EL (cell line): ENCODE measurements around the gene ADIPOR2.

Experiments used
- DNase-seq: peaks from one replicate; pipeline ENCODE4 v3.0.0-alpha.2; 2016

Gene ADIPOR2

GRCh38 chr12:1777798-1778197 is 86.9 kb downstream of the ADIPOR2 start:
- peak; percentile 89 for DNase-seq

GRCh38 chr12:1778911-1779310 is 88.0 kb downstream of the ADIPOR2 start:
- no peak for DNase-seq

DNA sequence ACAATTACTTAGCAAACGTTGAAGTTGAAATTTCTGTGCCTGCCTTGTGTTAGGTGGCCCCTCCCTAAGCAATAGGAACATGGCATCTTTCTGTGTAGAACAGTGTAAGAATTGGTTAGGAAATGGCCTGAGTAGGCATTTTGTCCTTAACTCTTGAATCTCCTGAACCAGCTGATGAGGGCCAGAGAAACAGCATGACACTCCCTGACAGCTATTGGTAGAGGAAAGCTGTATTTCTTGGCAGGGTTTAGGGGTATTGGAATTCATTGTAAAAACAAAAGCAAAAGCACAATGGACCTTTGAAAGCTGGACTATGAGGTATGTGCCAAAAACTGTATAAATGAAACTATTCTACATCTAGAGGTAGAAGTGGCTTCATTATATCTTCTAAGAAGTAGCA is 88.9 kb downstream of the ADIPOR2 start:
- peak; percentile 76 for DNase-seq

DNA sequence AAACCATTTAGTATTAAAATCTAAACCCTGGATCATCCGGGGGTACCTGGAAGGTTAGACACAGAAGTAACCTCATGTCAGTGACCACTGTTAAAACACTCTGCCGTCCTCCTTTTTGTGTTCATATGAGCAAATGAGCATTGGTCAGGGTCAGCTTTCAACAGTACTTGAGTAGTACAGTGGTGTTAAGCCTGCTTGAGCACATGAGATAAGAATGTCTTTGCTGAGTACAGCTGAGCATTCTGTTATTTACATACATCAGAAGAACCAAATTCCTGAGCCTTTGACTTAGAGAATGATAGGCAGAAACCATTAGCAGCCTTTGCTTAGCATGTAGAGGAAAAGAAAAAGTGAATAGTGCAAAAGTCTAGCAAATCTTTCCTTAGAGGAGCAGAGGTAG is 90.9 kb downstream of the ADIPOR2 start:
- DNase-seq, result peak; percentile 26

DNA sequence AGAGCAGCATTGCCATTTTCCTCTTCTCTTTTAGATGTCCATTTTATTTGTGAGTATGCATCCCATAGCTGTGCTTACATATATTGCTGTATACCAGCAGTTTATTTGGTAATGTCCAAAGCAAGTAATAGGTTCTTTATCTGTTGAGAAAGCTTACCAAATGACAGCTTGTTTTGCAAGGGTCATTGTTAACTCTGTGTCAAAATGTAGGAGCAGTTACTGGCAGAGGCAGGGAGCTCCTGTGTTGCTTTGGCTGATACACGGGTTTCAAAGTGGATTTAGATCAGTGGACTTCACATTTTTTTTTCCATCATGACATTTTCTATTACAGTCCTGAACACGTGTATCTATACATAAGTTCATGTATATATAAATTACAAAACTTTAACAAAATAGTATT is 91.3 kb downstream of the ADIPOR2 start:
- no peak for DNase-seq

DNA sequence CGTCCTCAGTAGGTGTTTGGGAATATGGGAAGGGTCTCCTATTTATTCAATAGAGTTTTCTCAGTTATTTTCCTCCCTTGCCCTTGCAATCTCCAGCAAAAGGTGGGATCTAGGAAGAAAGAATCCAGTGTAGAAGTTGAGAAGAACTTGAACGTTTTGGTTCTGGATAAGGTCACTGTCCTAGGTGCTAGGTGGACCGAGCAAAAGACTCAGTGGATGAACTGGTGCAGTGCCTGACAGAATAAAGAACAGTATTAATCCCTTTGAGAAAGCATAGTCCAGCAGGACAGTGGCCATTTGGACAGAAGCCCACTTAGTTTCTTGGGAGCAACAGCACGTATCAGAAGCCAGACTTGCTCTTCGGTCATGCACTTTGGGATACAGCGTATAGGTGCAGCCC is 96.8 kb downstream of the ADIPOR2 start:
- DNase-seq, result no peak

- DNase-seq, result no peak
These were observed 99.6 kb downstream of the ADIPOR2 start for GRCh38 chr12:1790444-1790843.

- DNase-seq, result peak; percentile 63
These were observed 100.4 kb downstream of the ADIPOR2 start for GRCh38 chr12:1791104-1791841.

- DNase-seq, result no peak
These were observed 101.5 kb downstream of the ADIPOR2 start for GRCh38 chr12:1792406-1792805.

GRCh38 chr12:1793426-1794210 is 102.7 kb downstream of the ADIPOR2 start:
- DNase-seq, result no peak

DNA sequence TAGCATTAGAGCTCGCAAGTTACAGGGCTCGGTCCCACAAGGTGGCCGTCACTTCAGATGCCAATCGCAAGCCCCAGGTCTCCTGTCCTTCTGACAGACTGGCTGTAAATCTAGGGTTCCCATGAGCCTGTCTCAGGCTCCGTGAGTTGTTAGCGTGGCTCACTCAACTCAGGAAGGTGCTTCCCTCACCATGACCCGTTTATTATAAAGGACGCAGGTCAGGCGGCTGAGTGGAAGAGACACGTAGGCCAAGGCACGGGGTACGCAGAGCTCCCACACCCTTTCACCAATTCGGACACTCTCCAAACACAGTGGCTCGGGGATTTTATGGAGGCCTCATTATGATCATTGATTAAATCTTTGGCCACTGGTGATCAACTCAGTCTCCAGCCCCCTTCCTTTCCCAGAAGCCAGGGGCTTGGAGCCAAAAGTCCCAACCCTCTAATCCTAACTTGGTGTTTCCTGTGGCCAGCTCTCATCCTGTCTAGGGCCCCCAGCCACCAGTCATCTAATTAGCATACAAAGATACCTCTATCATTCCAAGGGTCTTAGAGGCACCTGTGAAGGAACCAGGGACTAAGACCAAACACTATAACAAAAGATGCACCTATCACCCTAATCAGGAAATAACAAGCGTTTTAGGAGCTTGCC is 103.7 kb downstream of the ADIPOR2 start:
- no peak for DNase-seq

DNA sequence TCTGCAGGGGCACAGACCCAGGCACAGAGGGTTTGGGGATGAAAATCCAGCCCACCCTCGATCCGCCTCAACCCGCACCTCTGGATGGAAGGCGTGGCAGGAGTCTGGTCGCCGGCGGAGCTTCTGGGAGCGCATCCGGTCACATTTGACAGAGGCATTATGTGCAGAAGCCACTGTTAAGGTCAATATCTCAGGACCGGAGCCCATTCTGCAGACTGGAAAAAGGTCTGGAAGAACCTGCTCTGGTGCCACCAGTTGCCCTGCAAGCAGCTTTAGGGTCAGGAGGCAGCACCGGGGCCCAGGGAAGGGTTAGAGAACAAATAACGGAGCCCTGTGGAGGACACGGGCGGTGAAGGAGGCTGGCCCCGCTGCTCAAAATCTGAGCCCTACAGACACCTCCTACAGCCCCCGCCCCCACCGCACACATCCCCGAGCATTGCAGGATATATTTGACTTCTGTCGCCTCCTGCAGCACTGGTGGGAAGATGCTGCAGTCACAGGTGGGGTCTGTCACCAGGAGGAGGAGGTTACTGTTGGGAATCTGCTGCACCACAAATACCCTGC is 104.4 kb downstream of the ADIPOR2 start:
- DNase-seq, result no peak

- peak; percentile 89 for DNase-seq
These were observed 105.1 kb downstream of the ADIPOR2 start for GRCh38 chr12:1795785-1796514.

GRCh38 chr12:1796515-1797010 is 105.7 kb downstream of the ADIPOR2 start:
- peak; percentile 59 for DNase-seq

DNA sequence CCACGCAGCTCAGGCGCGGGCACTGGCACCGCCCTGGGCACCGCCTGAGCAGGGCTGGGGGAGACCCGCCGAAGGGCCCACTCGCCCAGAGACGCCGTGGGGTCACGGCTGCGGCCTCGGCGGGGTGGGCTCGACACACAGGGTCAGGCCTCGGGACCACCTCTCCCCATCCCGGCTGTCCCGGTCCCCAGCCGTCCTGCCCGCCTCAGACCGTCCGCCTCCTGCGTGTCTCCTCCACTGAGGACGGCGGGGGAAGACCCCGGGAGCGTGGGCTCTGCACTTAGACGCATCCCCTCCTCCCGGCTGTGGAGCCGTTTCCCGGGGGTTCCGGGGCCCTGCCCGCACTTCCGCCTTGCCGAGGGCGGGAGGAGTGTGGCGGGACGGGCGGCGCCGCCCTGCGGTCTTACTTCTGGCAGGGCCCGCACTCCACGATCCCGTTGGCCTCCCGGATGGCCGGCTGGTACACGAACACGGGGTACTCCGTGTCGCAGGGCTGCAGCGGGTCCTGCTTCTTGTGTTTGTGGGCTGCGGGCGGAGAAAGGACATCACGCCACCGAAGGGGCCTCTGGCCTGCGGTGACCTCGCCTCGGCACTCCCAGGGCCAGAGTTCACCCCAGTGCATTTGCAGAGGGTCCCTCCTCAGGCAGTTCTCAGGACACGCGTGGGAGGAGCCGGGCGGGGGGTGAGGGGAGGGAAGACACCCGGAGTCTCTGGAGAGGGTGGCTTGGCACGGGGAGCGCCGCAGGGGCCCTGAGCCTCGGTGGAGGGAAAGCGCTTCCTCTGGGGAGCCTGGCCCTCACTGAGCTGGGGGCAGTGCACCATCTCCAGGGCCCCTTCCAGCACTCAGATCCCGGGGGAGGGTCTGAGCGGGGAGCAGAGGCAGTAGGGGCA is 106.4 kb downstream of the ADIPOR2 start:
- DNase-seq, result no peak

- DNase-seq, result no peak
These were observed 107.2 kb downstream of the ADIPOR2 start for GRCh38 chr12:1797991-1798640.

- no peak for DNase-seq
These were observed 107.8 kb downstream of the ADIPOR2 start for GRCh38 chr12:1798641-1799020.

- no peak for DNase-seq
These were observed 108.4 kb downstream of the ADIPOR2 start for GRCh38 chr12:1799051-1799881.

DNA sequence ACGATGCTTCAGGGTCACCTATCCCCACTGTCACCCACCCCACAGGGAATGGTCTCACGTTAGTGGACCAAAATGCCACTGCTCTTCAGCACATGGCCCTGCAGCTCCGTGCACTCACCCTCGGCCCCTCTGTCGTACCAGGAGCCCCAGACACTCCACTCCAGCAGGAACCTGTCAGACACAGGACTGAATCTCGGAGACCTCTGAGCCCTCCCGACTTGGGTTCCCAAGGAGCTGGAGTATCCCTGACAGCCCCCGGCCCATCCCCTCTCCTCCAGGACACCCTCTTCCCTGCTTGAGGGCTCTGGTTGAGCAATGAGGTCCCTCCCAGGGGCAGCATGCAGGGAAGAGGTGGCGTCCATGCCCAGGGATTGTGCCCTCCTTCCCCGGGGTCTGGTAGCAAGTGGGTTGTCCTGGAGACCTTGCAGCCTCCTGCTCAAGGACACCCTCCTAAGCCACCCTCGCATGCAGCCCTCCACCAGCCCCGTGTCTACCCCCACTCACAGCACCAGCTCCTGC is 109.1 kb downstream of the ADIPOR2 start:
- DNase-seq, result no peak
